Heart left ventricle (tissue), 16 donors: ENCODE data around the gene FBXW4. TPM values are rescaled to one million over a fixed set of nuclear protein-coding genes. Genes with fewer than 3 reads are reported as not detected.

Experiments
- ATAC-seq, 4 donors: fragments of 200-7000 bp; cut with Tn5 transposase; one replicate each; pipeline ENCODE4 v1.9.1; 2020 to 2022; ENCODE audit warnings: moderate library complexity in 4 of 4, mild to moderate bottlenecking in 3 of 4, moderate number of reproducible peaks in 1 of 4
- DNase-seq, 5 donors: peaks; one replicate each; pipeline ENCODE4 v3.0.0-alpha.2; 2020
- H3K27ac ChIP-seq, 12 donors: fragments of 200-600 bp; sonication (generic) in 4 of 12; one replicate each; pipeline versions ENCODE4 v1.5.0 to v1.8.0; 2016 to 2022; ENCODE audit warnings: mild to moderate bottlenecking in 2 of 12
- H3K27me3 ChIP-seq, 9 donors: fragments of 200-600 bp; sonication (generic) in 2 of 9; one replicate each; pipeline versions ENCODE4 v1.5.1 to v1.8.0; 2016 to 2022; ENCODE audit warnings: mild to moderate bottlenecking in 3 of 9
- H3K36me3 ChIP-seq, 9 donors: fragments of 200-600 bp; sonication (generic) in 2 of 9; one replicate each; pipeline versions ENCODE4 v1.5.0 to v1.8.0; 2018 to 2022; ENCODE audit warnings: mild to moderate bottlenecking in 2 of 9
- H3K4me1 ChIP-seq, 12 donors: fragments of 200-600 bp; sonication (generic) in 4 of 12; one replicate each; pipeline versions ENCODE4 v1.5.0 to v1.8.0; 2016 to 2022; ENCODE audit warnings: mild to moderate bottlenecking in 3 of 12
- H3K4me3 ChIP-seq, 12 donors: fragments of 200-600 bp; sonication (generic) in 4 of 12; one replicate each; pipeline versions ENCODE4 v1.5.0 to v1.8.0; 2017 to 2022; ENCODE audit warnings: mild to moderate bottlenecking in 9 of 12, moderate library complexity in 4 of 12
- H3K9me3 ChIP-seq, 12 donors: fragments of 200-600 bp; sonication (generic) in 4 of 12; one replicate each; pipeline versions ENCODE4 v1.5.0 to v1.8.0; 2016 to 2022; ENCODE audit warnings: mild to moderate bottlenecking in 1 of 12
- CTCF ChIP-seq, 12 donors: fragments of 200-600 bp; sonication (generic) in 4 of 12; IDR thresholded peaks; one replicate each; pipeline versions ENCODE4 v1.5.0 to v1.8.0; 2018 to 2022; ENCODE audit warnings: antibody characterized with exemption in 12 of 12, mild to moderate bottlenecking in 5 of 12
- POLR2A ChIP-seq, 2 donors: fragments of 450-650 bp; IDR thresholded peaks; one replicate each; pipeline ENCODE4 v1.6.1; 2017; ENCODE audit warnings: antibody characterized with exemption in 2 of 2, mild to moderate bottlenecking in 2 of 2, moderate library complexity in 2 of 2
- WGBS, 4 donors: extraction: QIAGEN DNeasy Blood & Tissue Kit in 2 of 4; methylation state at CpG; one replicate each; pipeline versions ENCODE4 v1.1.5 to v1.1.7; 2013 to 2018; 5-methylcytosine and 5-hydroxymethylcytosine counted together
- intact Hi-C, 10 donors: fragments of 100-400 bp; cut with DNase I; formaldehyde crosslinking; loops; one replicate each; pipeline versions ENCODE4 v1.11.1 to v1.14.2; 2022
- polyA plus RNA-seq, 2 donors: library from polyadenylated mRNA; stranded (reverse); fragments of 200-250 nt; gene quantifications; one replicate each; pipeline ENCODE4 v1.2.3, GENCODE V29; 2013
- total RNA-seq, 9 donors: library from RNA; depleted of rRNA in 2 of 9; stranded (reverse); fragments of >200 nt in 2 of 9; fragmentation: NEBNext Ultra II Directional in 3 of 9; extraction: Animal tissue kit (Norgen Biotek cat#: 25700) in 3 of 9; gene quantifications; one replicate each; pipeline versions ENCODE4 v1.1.0 to v1.2.4, GENCODE V29; 2016 to 2023
- donor health status: ischemic (EF 13 %, LVEDD 7.1; RV severe dilation, severe dysfunction).
- donor health status: healthy with polysubstance abuse.
- donor health status: DM: no; HTN: yes; CAD: no.
- donor health status: DM: no; HTN: no; CAD: no.
- donor health status: ischemic (EF 25% LVEDD 6.9; RV normal size, moderate dysfunction).
- donor health status: ischemic (EF 25% LVEDD 5.7; RV mildly dilated, moderate dysfunction).
- donor health status: healthy.
- donor health status: DM: yes; HTN: yes; CAD: no.
- donor health status: ischemic (EF 35%, LVEDD 5.7; RV mildly dilated, moderate dysfunction).
- donor health status: nonischemic (EF 11% LVEDD 7.7; RV severe dilation, severe dysfunction).
- donor health status: DM: yes; HTN: yes; CAD: no.
- donor health status: PGD.
- donor health status: ischemic (EF 29% LVEDD 5.4; RV normal size, mild dysfunction).
- donor health status: nonischemic (EF 23%, LVEDD 6.1; RV moderate dilation, normal function).

The FBXW4 gene
- total and polyA plus RNA-seq, 11 donors: 35.8 to 116 (median 80.9) TPM

GRCh38 chr10:101630633-101630920 lies 64.4 kb downstream of the FBXW4 start:
- ATAC-seq (no peak), DNase-seq (no peak)
- Histone ChIP-seq H3K27ac (no peak overlapping the region), H3K4me3 (no peak overlapping the region), H3K27me3 (no peaks in the 10 kb centered on the region), H3K36me3 (peaks cover 0 to 31% (median 11%) of the 10 kb centered on the region in 9 donors), H3K4me1 (peaks cover 0 to 25% (median 3%) of the 10 kb centered on the region in 12 donors), H3K9me3 (no peaks in the 10 kb centered on the region)
- intact Hi-C loops: no loop called here
- 97 to 100% (median 100%) methylated on average over 1 of the region's 1 CpG for WGBS, 4 donors
- no peak for TF ChIP-seq POLR2A (IDR thresholded peaks at IDR 0.05)
- no peak for TF ChIP-seq CTCF (IDR thresholded peaks at IDR 0.05)

GRCh38 chr10:101629837-101630632 lies 64.9 kb downstream of the FBXW4 start:
- intact Hi-C loops: no loop called here
- 74 to 90% (median 80%) methylated on average over 13 of the region's 13 CpGs for WGBS, 4 donors
- H3K4me1 ChIP-seq: peaks cover 0 to 30% (median 3%) of the 10 kb centered on the region in 12 donors
- ATAC-seq (peak; percentile 84 to 91 (median 84)), DNase-seq (peak in 1 of 5 donors; percentile 55)
- TF ChIP-seq POLR2A (IDR thresholded peaks at IDR 0.05) (no peak), CTCF (IDR thresholded peaks at IDR 0.05) (no peak)
- no peak overlapping the region for H3K4me3 ChIP-seq
- no peaks in the 10 kb centered on the region for H3K9me3 ChIP-seq
- H3K36me3 ChIP-seq: peaks cover 0 to 30% (median 13%) of the 10 kb centered on the region in 9 donors
- no peak overlapping the region for H3K27ac ChIP-seq
- no peaks in the 10 kb centered on the region for H3K27me3 ChIP-seq

GRCh38 chr10:101625821-101626412 lies 69.1 kb downstream of the FBXW4 start:
- peaks cover 0 to 53% (median 37%) of the 10 kb centered on the region in 9 donors for H3K36me3 ChIP-seq
- peak in 3 of 4 donors; percentile 40 to 67 (median 63) for ATAC-seq
- H3K27ac ChIP-seq: no peak overlapping the region
- 25 to 39% (median 28%) methylated on average over 1 of the region's 1 CpG for WGBS, 4 donors
- intact Hi-C loops: no loop called here
- peaks cover 0 to 3% (median 0%) of the 10 kb centered on the region in 12 donors for H3K9me3 ChIP-seq
- TF ChIP-seq POLR2A (IDR thresholded peaks at IDR 0.05): no peak
- no peak for TF ChIP-seq CTCF (IDR thresholded peaks at IDR 0.05)
- DNase-seq: peak in 2 of 5 donors; percentile 32 to 53
- no peak overlapping the region for H3K4me3 ChIP-seq
- H3K4me1 ChIP-seq: peaks cover 0 to 31% (median 3%) of the 10 kb centered on the region in 12 donors
- H3K27me3 ChIP-seq: no peaks in the 10 kb centered on the region

GRCh38 chr10:101624526-101625102 lies 70.4 kb downstream of the FBXW4 start:
- WGBS, 4 donors: 54 to 69% (median 62%) methylated on average over 2 to 4 of the region's 4 CpGs
- ATAC-seq (peak in 1 of 4 donors; percentile 27), DNase-seq (no peak)
- peaks cover 0 to 3% (median 0%) of the 10 kb centered on the region in 12 donors for H3K9me3 ChIP-seq
- no peak overlapping the region for H3K4me3 ChIP-seq
- no peak overlapping the region for H3K27ac ChIP-seq
- peaks cover 0 to 23% (median 1%) of the 10 kb centered on the region in 12 donors for H3K4me1 ChIP-seq
- TF ChIP-seq POLR2A (IDR thresholded peaks at IDR 0.05): no peak
- H3K27me3 ChIP-seq: no peaks in the 10 kb centered on the region
- intact Hi-C loops: no loop called here
- peaks cover 0 to 59% (median 45%) of the 10 kb centered on the region in 9 donors for H3K36me3 ChIP-seq
